DOHH2 (cell line): ENCODE measurements around the gene CENPVL2.

ENCODE experiments used
- EZH2phosphoT487 ChIP-seq: fragments of 200-600 bp; sonication (generic); IDR thresholded peaks from 2 replicates; pipeline ENCODE4 v1.6.1; 2017; ENCODE audit warnings: borderline replicate concordance, mild to moderate bottlenecking, antibody characterized with exemption, low read length, moderate library complexity, mixed read lengths
- TF ChIP-seq, protein P1 (sequence below): fragments of 200-600 bp; sonication (generic); IDR thresholded peaks from one replicate; pipeline ENCODE4 v1.5.1; 2014; ENCODE audit warnings: antibody characterized with exemption, mild to moderate bottlenecking, low read depth, low read length; ENCODE audit not compliant: poor library complexity, severe bottlenecking

DNA sequence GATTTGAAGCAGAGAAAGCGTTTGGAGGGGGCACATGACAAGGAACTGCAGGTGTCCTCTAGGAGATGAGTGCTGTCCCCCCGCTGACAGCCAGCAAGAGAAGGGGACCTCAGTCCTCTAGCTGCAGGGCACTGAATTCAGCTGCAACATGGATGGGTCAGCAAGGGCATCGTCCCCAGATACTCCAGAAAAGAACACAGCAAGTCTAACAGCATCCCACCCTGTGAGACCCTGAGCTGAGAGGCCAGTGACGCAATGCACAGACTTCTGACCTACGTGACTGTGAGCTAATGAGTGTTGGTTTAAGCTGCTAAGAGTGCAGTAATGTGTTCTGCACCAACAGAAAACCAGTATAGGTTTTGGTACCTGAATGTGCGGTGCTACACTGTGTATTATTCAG lies 11.6 kb upstream of the CENPVL2 start:
- TF ChIP-seq, protein P1, sequence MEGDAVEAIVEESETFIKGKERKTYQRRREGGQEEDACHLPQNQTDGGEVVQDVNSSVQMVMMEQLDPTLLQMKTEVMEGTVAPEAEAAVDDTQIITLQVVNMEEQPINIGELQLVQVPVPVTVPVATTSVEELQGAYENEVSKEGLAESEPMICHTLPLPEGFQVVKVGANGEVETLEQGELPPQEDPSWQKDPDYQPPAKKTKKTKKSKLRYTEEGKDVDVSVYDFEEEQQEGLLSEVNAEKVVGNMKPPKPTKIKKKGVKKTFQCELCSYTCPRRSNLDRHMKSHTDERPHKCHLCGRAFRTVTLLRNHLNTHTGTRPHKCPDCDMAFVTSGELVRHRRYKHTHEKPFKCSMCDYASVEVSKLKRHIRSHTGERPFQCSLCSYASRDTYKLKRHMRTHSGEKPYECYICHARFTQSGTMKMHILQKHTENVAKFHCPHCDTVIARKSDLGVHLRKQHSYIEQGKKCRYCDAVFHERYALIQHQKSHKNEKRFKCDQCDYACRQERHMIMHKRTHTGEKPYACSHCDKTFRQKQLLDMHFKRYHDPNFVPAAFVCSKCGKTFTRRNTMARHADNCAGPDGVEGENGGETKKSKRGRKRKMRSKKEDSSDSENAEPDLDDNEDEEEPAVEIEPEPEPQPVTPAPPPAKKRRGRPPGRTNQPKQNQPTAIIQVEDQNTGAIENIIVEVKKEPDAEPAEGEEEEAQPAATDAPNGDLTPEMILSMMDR: no peak
- no peak for TF ChIP-seq EZH2phosphoT487
